Transverse colon (tissue), 3 donors: ENCODE measurements around the gene TPD52L1.

Source experiments
- CTCF ChIP-seq, 5 experiments: fragments of 200-600 bp in 3 of 5; fragments of 450-650 bp in 2 of 5; sonication (generic) in 3 of 5; IDR thresholded peaks; 1 replicate in 2 of 5; 2 replicates in 3 of 5; pipeline ENCODE4 v1.5.1; 2016 to 2017; ENCODE audit warnings: antibody characterized with exemption in 5 of 5, inconsistent platforms in 3 of 5, mild to moderate bottlenecking in 2 of 5, moderate library complexity in 1 of 5
- EP300 ChIP-seq: sonication (generic); formaldehyde crosslinking; IDR thresholded peaks from one replicate; pipeline ENCODE4 v1.6.1; 2017; ENCODE audit warnings: antibody characterized with exemption, low read depth
- POLR2A ChIP-seq: fragments of 450-650 bp; IDR thresholded peaks from one replicate; pipeline ENCODE4 v1.6.1; 2016; ENCODE audit warnings: antibody characterized with exemption, mild to moderate bottlenecking, moderate library complexity

GRCh38 chr6:125255201-125255600 lies 101.6 kb downstream of the TPD52L1 start:
- TF ChIP-seq CTCF (IDR thresholded peaks at IDR 0.05), result no peak
- no peak for TF ChIP-seq EP300
- TF ChIP-seq POLR2A, result no peak
